Mesothelial cell of epicardium (in vitro differentiated cells): ENCODE data around the gene ADI1. TPM values are rescaled to one million over a fixed set of nuclear protein-coding genes. Genes with fewer than 3 reads are reported as not detected.

Experiments used
- DNase-seq, 2 experiments: peaks; one replicate each; pipeline ENCODE4 v3.0.0; 2021; ENCODE audit warnings: low spot score in 2 of 2; ENCODE audit not compliant: unreplicated experiment in 2 of 2
- H3K27ac Mint-ChIP-seq: 2 replicates; pipeline ENCODE4 v1.8.0; 2021; ENCODE audit warnings: mixed read lengths
- H3K27me3 Mint-ChIP-seq: 2 replicates; pipeline ENCODE4 v1.8.0; 2021; ENCODE audit warnings: low read depth, mixed read lengths
- H3K36me3 Mint-ChIP-seq: 2 replicates; pipeline ENCODE4 v1.8.0; 2021; ENCODE audit warnings: mixed read lengths
- H3K4me1 Mint-ChIP-seq: 2 replicates; pipeline ENCODE4 v1.8.0; 2021; ENCODE audit warnings: mixed read lengths
- H3K4me3 Mint-ChIP-seq: 2 replicates; pipeline ENCODE4 v1.8.0; 2021; ENCODE audit warnings: mild to moderate bottlenecking, moderate library complexity, mixed read lengths
- H3K9me3 Mint-ChIP-seq: 2 replicates; pipeline ENCODE4 v1.8.0; 2021; ENCODE audit warnings: mixed read lengths
- total RNA-seq: library from RNA; stranded (reverse); gene quantifications from 3 replicates; pipeline ENCODE4 v1.2.1, GENCODE V29; 2021
- TF ChIP-seq, protein P1 (sequence below): fragments of 200-600 bp; sonication (generic); IDR thresholded peaks from one replicate; pipeline ENCODE4 v1.5.0; 2021; ENCODE audit warnings: antibody characterized with exemption; ENCODE audit not compliant: unreplicated experiment

Gene ADI1
- total RNA-seq, 1 donor from 2014 or later, result 16.6 TPM

GRCh38 chr2:3460156-3460555 lies 59.2 kb downstream of the ADI1 start:
- Mint-ChIP-seq H3K27me3 (no peaks in the 10 kb centered on the region), H3K9me3 (no peaks in the 10 kb centered on the region), H3K36me3 (peaks cover 15% of the 10 kb centered on the region), H3K4me1 (no peaks in the 10 kb centered on the region), H3K4me3 (no peak overlapping the region), H3K27ac (no peak overlapping the region)
- TF ChIP-seq, protein P1, sequence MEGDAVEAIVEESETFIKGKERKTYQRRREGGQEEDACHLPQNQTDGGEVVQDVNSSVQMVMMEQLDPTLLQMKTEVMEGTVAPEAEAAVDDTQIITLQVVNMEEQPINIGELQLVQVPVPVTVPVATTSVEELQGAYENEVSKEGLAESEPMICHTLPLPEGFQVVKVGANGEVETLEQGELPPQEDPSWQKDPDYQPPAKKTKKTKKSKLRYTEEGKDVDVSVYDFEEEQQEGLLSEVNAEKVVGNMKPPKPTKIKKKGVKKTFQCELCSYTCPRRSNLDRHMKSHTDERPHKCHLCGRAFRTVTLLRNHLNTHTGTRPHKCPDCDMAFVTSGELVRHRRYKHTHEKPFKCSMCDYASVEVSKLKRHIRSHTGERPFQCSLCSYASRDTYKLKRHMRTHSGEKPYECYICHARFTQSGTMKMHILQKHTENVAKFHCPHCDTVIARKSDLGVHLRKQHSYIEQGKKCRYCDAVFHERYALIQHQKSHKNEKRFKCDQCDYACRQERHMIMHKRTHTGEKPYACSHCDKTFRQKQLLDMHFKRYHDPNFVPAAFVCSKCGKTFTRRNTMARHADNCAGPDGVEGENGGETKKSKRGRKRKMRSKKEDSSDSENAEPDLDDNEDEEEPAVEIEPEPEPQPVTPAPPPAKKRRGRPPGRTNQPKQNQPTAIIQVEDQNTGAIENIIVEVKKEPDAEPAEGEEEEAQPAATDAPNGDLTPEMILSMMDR, result no peak
- no peak for DNase-seq

DNA sequence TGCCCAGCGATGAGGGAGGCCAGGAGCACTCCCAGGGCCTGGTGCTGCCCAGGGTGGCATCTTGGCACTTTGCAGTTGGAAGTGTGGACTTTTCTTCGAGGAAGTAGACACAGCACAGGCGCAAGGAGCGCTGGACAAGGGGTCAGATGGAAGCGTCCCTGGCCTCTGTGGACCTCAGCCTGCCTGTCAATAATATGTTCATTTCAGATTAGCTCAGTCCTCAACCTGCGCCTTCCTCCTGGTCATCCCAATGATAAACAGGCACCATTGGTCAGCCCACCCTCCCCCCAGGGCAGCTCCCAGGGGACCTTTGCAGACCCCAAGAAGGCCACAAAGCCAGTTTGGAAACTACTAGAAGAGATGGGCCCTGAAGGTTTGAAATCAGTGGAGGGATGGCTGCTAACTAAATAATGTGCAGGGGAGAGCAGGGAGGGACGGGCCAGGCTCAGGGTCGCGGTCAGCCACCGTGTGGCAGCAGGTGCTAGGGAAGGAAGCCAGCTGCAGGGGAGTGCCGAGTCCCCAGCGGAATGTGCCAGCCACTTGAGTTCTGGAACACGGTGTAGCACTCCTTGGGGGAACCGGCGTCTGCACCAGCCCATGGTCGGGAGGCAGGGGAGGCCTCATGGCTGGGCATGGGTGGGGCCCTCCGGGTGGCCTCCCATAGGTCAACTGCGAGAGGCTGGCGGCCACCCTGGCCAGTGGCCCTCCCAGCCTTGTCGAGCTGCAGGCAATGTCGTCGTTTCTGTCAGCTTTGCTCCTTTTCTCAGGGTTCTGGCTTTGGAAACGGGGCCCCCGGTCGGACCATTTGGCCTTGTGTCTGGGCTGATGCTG lies 59.9 kb downstream of the ADI1 start:
- H3K27me3 Mint-ChIP-seq, result no peaks in the 10 kb centered on the region
- no peaks in the 10 kb centered on the region for H3K9me3 Mint-ChIP-seq
- no peak overlapping the region for H3K27ac Mint-ChIP-seq
- peaks cover 15% of the 10 kb centered on the region for H3K36me3 Mint-ChIP-seq
- DNase-seq, result no peak
- TF ChIP-seq, protein P1, result no peak
- no peaks in the 10 kb centered on the region for H3K4me1 Mint-ChIP-seq
- H3K4me3 Mint-ChIP-seq, result no peak overlapping the region

DNA sequence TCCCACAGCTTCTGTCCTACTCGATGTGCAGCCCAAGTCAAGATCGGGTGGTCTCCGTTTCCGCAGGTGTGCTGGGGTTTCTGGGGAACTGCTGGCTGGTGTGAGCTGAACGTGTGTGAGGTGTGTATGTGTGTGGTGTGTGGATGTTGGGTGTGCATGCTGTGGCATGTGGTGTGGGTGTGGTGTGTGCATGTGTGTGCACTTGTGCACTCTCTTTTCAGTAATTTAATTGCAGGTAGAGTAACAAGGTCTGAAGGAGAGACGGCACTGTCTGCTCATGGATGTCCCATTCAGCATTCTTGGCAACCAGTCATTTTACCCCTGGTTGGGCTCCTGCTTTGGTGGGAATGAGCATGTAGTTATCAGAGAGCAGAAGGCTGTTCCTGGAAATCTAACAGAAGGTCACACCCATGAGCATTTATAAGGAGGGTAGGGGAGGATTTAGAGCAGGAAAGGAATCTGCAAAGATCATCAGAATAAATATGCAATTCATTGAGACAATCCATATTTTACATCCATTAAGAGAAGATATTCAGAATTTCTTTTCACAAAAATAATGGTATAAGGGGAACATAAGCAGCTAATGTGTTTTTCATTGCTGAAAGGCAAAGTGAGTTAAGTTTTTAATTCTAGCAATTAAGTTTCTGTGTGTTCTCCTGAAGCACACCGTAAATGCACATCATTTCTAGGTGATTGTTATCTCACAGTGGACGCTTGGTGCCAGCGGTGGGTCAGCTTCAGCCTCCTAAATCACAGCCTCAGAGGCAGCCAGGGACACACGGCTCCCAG lies 60.7 kb downstream of the ADI1 start:
- H3K4me3 Mint-ChIP-seq, result no peak overlapping the region

DNA sequence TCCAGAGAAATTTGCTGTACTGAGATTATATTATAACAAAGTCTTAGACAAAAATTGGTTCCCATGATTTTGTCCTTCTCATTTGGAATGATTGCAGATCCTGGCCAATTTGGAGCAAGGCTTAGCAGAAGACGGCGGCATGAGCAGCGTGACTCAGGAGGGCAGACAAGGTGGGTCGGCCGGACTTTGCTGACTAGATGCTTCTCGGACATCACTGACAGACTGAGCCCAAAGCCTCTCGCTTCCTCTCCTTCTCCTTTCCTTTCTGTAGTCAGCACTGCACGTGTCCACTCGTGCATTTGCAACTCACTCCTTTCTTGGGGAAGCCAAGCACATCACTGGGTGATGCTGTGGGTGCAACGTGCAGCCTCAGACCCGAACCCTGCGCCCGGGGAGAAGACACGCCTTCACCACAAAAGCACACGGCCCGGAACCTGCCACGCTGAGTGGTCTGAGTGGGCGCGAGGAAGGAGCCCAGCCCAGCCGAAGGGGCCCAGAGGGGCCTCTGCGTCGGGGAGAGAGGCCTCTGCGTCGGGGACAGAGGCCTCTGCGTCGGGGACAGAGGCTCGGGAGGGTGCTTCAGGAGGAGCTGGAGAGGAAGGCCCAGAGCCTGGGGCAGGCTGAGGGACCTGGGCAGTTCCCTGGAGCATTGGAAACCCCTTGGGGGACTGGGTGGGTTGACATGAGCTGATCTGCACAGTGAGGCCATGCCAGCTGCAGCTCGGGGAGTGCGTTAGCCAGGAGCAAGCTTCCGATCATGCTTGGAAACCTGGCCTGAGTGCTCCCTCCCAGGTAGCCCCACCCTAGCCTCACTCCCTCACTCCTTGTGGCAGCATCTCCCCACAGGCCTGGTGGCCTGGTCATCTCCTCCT lies 61.6 kb downstream of the ADI1 start:
- DNase-seq, result no peak
- no peak overlapping the region for H3K4me3 Mint-ChIP-seq

More for the DNA sequence above, 60.7 kb downstream of the ADI1 start:
- TF ChIP-seq, protein P1, result no peak
- Mint-ChIP-seq H3K9me3 (no peaks in the 10 kb centered on the region), H3K4me1 (no peaks in the 10 kb centered on the region), H3K36me3 (peaks cover 17% of the 10 kb centered on the region), H3K27me3 (no peaks in the 10 kb centered on the region), H3K27ac (no peak overlapping the region)
- no peak for DNase-seq

GRCh38 chr2:3456125-3456524 lies 63.2 kb downstream of the ADI1 start:
- H3K27me3 Mint-ChIP-seq, result no peaks in the 10 kb centered on the region
- H3K4me1 Mint-ChIP-seq, result no peaks in the 10 kb centered on the region
- H3K4me3 Mint-ChIP-seq, result no peak overlapping the region
- no peaks in the 10 kb centered on the region for H3K9me3 Mint-ChIP-seq
- H3K36me3 Mint-ChIP-seq, result peaks cover 20% of the 10 kb centered on the region
- TF ChIP-seq, protein P1, result no peak
- DNase-seq, result no peak
- no peak overlapping the region for H3K27ac Mint-ChIP-seq

More for the DNA sequence above, 61.6 kb downstream of the ADI1 start:
- Mint-ChIP-seq H3K9me3 (no peaks in the 10 kb centered on the region), H3K36me3 (peaks cover 20% of the 10 kb centered on the region), H3K27ac (no peak overlapping the region), H3K4me1 (no peaks in the 10 kb centered on the region), H3K27me3 (no peaks in the 10 kb centered on the region)
- TF ChIP-seq, protein P1, result no peak
